CD4-positive, alpha-beta T cell treated with Interleukin-10 for 1 hour (primary cell): Measurements from ENCODE around the gene DUS4L.

ENCODE experiments used
- DNase-seq: peaks from one replicate; pipeline ENCODE4 v3.0.0-alpha.2; 2020

Gene DUS4L

DNA sequence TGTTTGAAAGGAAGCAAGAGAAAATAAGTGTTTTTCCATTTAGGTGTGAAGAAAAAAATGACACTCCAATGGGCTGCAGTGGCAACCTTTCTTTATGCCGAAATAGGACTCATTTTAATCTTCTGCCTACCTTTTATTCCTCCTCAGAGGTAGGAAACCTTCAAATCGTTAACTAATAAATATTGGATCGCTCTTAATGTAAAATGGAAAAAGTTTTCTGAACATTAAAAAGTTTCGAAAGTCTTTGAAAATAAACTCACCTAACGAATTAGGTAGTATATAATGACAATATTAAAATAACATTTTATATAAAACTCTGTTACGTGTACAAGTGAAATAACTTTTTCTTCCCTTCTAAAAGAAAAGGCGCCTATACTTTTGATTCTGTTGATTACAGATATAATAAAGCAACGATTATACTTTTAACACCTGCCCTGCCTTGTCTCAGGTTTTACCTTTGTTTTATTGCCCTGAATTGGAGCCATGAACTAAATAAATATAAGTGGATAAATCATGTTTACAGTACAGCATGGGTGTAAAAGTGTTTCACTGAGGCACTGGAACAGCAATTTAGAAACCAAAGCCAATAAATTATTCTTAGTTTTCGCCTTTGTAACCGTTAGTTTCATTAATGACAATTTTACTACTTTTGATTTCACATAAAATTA lies 17.1 kb downstream of the DUS4L start:
- no peak for DNase-seq

DNA sequence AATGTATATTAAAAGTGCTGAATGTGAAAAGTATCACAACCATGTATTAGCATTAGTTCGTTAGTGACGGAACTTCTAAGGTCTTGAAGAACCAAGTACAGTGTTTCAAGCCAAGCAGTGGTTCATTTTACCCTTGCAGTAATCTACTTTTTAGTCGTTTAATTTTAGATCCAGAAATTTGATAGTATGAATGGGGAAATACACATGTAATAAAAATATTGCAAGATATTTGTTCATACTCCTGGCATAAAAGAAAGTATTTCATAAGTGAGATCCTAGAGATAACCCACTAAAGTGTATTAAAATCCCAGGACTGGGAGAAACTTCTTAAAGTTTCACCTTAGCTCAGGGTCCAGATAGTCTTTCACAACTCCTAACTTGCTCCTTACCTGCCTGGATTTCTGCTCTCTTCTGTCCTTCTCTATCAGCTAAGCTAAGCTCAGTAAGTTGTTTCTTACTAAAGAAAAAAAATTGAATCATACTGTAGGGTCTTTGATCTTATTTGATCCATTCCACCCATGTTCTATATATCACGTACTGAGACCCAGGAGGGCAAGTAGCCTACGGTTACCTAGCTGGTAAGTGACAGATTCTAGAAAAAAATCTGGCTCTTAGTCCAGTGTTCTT lies 17.7 kb downstream of the DUS4L start:
- no peak for DNase-seq

DNA sequence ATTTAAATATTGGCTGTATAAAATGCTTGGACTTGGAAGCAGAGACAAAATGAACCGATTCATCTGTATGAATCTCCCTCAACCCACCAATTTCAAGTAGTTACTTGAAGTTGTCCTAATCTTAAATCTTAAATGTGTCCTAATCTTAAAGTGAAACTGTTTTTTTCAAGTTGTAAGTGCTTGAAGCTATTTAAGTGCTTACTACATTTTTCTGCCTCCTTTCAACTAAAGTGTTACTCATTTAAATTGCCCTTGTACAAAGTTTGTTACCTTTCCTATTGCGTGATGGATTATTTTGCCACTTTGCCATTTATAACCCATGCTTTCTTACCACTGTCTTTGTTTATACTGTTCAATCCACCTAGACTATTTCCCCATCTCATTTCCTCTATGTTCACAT lies 19.1 kb downstream of the DUS4L start:
- DNase-seq, result no peak

DNA sequence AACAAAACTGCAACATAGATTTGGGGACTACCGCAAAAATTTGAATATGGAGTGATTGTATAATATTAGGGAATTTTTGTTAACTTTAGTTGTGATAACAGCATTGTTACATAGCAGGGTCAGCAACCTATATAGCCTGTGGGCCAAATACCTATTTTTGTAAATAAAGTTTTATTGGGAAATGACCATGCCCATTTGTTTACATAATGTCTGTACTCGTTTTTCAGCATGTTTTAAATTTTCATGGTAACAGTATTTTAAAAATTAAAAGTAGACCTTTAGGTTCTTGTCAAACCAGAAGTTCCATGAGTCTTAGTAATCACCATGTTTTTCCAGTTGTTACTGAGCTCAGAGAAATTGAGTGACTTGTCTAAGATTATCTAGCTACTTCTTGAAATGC lies 20.9 kb downstream of the DUS4L start:
- no peak for DNase-seq

DNA sequence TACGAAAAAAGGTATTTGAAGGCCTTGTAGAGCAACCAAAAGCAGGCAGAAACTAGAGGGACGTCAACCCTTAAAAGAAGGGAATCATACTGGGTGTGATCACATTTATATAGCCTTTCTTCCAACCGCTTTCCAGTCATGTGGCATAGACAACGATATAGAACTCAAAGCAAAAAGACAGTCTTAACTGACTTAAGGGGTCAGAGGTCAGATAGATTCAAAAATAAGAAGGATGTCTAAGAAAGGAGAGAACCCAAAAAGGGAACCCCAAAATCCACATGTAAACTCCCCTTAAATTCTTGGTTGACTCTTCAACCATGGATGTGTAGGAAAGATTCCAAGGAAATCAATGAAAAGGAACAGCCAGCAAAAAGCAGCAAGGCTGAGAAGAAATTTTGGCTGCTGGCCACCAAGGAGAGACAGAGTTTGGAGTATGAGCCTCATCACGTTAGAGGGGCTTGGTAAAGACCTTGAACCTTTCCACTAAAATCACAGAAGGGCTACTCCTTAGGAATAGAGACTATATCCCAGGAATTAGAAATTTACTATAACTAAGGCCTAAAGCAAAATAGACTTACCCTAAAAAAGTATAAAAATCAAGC lies 24.9 kb downstream of the DUS4L start:
- no peak for DNase-seq

DNA sequence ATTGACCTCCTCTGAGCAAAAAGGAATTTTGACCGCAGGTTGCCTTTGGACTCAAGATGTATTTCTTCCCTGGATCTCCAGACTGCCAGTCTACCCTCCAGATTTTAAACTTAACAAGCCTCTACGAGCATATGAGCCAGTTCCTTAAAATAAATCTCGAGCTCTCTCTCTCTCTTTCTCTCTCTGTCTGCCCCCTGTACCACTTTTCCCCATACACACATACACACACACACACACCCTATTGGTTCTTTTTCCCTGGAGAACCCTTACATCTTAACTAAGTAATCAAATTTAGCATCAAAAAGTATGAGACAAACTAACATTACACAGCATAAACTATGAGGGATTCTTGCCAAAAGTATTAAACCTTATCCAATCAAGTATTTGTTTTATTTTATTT lies 27.6 kb downstream of the DUS4L start:
- no peak for DNase-seq

DNA sequence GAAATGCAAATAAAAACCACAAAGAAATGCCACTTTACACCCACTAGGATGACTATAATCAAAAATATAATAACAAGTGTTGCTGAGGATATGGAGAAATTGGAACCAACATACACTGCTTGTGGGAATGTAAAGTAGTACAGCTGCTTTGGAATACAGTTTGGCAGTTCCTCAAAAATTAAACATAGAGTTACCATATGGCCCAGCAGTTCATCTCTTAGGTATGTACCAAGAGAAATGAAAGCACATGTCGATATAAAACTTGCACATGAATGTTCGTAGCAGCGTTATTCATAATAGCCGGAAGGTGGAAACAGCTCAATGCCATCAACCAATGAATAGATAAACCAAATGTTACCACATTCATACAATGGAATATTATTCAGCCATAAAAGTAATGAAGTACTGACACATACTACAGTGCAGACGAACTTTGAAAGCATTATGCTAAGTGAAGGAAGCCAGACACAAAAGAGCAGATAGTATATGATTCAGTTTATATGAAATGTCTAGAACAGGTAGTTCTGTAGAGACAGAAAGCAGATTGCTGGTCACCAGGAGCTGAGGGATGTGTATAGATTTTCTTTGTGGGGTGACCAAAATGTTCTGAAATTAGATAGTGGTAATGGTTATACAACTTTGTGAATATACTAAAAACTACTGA lies 28.7 kb downstream of the DUS4L start:
- no peak for DNase-seq

DNA sequence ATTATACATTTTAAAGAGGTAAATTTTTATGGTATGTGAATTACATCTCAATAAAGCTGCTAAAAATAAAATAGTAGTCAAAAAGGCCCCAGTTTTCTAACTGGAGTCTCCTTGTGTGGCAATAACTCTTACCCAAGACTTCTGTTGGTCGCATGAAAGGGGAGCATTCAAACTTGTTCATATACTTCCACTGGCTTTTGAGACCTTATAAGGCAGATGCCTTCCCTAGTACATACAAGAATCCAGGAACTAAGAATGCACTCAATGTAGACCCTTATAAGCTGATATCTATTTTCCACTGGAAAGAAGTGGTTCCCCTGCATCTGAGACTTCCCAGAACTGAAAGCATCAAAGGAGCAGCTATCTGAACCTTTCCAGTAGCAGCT lies 29.2 kb downstream of the DUS4L start:
- DNase-seq, result no peak

DNA sequence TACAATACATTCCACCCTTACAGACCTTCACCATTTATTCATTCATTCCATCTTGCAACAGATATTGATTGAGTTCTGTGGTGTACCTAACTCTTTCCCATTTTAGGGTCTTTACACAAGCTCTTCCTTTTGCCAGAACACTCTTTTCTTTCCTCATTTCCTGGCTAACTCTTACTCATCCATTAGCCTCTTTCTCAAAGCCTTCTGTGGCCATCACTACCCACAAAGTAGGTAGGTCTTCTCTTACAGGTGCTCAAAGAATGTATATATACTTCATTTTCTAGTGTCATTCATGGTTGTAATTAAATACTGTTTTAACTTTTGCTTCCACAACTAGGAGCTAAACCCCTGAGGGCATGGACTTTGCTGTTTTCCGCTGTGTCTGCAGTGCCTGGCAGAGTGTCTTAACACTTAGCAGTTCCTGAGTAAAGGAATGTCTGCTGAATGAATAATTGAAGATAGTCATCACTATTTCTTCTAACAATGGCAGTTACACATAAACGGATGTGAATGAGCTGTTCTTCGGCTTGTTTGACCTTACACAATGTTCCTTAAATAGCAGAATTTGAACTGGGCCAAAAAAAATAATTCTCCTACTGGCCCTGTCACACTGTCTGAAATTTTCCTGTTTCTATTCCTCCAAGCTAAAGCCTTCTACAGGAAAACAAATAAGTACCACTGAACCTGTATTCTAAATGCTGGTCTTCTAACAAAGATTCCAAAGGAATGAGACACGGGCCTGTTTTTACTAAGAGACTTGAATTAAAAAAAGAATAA lies 31.4 kb downstream of the DUS4L start:
- no peak for DNase-seq

DNA sequence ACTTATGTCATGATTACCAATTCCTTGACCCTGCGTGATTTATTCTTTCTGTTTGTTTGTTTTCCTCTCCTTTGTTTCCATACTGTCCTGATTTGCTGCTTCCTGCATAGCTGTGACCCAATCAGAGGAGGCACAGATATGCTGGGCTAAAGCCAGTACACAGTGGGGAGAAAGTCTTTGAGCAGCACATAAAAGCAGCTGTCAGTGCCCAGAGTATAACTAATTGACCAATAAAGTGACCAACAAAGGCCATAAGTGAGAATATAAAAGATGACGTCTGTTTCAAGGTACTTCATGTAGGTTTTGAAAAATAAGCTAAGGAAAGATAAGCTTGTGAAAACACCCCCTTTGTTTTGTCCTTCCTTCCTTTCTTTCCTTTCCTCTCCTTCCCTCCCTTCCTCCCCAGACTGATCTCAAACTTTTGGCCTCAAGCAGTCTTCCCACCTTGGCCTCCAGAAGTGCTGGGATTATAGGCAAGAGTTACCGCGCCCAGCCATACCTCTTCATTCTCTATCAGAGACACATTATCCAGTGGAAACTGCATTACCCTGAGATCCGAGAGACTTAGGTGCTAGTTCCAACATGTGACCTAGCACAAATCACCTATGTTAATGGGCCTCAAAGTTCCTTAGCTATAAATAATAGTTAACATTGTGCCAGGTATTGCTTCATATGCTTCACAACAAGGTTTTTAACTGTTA lies 33.3 kb downstream of the DUS4L start:
- DNase-seq, result no peak

DNA sequence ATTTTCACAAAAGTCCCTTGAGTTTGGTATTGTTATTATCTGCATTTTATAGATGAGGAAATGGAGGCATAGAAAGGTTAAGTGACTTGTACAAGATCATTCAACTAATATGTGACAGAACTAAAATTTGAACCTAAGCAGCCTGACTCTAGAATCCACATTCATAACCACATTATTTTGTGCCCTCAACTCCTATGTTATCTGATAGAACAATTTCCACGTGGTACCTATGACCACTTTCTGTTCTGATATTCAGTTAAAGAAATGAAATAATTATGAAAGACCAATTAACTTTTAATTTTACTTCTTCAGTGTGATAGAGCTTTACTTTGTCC lies 33.8 kb downstream of the DUS4L start:
- no peak for DNase-seq

DNA sequence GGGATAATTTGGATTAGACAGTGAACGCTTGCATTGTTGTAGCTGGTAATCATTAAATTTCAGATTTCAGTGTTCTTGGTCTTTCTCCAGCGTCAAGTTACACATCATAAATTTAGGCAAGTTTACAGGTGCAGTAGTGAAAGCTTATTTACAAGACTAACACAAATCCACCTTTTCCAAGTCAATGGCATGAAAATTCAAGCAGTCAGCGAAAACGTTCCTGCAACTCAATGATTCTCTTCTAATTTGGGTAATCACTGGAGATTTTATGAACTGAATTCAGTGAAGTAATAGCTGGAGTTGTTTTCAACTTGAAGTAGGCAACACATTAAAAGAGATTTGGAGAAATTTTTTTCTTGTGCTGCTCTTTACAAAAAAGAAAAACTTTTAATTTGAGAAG lies 34.2 kb downstream of the DUS4L start:
- DNase-seq, result no peak

DNA sequence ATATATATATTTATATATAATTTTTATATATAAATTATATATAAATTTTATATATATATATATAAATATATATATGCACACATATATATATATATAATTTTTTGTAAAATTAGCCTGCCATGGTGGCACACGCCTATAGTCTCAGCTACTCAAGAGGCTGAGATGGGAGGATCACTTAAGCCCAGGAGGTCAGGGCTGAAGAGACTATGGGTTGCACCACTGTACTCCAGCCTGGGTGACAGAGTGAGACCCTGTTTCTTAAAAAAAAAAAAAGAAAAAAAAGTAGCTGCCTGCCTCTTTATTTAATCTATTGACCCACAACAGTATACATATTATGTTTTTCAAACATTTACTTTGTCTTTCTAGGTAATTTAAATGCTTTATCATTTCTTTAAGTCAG lies 35.5 kb downstream of the DUS4L start:
- DNase-seq, result no peak

DNA sequence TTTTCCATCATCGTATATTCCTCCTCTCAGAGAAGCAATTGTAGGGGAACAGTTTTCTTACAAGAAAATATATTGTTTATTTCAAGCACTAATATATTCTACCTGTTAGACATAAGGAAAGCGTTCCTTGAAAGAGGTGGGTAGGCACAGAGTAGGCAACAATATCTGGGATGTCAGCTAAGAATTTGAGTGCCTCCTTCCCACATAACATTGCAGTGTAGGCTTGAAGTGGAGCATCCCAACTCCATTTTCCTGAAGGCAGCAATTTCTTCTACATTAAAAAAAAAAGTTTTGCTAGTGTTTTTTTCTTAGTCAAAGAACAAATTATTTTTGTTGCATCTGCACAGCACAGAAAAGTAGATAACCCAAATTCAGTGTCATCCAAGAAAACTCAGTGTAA lies 37.0 kb downstream of the DUS4L start:
- DNase-seq, result no peak

DNA sequence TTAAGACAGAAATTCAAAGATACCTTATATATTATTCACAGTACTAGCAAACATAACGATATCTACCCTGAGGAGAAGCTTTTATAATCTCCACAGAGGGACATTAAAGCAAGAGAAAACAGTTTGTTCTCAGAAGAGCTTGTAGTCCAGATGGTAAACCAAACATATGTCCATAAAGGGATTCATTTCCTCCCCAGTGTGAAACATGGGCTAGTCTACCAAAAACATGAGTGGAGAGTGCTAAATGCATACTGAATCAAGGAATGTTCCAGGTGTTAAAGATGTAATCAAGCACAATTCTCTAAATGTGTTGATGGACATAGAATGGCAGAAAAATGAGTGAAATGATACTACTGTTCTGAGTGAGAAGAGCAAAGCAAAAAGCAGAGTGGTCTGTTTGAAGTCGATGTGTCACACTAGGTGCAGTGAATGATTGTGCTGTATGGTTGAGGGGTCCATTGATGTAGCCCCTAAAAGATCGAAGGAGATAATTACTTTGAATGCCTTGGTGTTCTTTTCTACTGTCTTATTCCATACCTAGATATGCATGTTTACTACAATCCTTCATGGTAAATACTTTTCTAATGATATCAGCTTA lies 41.5 kb downstream of the DUS4L start:
- DNase-seq, result no peak

DNA sequence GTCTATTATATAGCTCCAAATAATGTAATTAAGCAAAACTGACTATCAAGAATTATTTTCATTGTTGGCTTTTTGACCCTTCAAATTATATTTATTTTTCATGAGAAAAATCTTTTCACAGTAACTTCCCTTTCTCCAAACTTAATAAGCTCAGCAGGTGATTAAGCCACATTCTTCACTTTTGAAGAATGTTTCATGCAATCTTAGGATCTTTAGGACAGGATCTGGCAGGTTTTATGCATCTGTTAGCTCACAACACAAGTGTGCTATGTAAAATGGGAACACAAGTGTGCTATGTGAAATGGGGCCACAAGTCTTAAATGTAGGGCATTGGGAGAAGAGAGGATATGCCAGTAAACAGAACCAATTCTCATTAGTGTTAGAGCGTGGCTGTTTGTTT lies 42.5 kb downstream of the DUS4L start:
- DNase-seq, result no peak

DNA sequence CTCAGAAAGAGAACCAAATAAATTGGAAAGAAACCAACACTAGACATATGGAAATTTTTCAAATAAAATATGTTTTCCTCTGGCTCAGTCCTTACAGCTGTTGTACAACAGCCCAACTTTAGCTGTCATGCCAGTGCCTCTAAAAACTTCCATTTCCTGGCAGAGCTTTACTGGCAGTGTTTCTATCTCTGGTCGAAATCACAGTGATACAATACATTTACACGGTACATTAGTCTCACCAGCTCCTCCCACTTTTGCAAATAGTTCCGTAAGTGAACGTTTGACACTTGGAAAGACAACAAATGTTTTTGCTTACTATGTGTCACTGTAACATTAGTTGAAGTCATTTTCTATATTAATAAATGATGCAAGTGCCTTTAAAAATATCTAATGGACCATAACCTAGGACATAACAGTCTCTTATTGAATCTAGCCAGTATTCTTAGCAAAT lies 46.1 kb downstream of the DUS4L start:
- no peak for DNase-seq

DNA sequence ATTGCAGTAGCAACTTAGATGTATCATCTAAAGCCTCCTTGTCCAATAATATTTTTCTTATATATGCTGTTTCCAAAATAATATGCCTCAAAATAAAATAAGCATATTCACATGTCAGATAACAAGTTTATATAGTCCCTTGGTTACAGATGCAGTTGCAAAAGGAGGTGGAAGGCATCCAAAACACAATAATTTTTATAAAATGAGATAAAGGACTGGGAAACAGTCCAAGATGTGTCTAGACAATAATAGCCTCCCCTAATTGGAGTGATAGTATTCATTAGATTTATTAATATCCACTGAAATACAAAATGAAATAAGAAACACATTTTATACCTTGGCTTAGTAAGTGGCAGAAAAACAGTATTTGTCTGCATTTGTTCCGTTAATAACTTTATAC lies 46.6 kb downstream of the DUS4L start:
- DNase-seq, result no peak

DNA sequence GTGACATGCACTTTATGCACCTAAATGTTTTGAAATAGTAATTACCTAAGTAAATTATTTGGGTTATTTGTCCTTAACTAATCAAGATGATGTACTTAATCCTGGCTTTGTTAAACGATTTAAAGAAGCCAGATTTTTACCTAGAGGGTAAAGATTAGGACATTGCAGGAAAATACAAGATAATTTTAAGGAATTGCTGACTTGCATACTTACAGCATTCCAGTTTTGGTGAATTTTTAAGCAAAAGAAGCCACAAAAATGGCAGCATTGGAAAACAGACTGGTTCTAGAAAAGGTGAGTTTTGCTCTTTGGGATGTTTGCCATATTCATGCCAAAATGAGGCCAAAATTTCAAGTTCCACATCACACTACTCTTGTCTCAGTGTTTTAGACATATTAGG lies 49.7 kb downstream of the DUS4L start:
- DNase-seq, result no peak

DNA sequence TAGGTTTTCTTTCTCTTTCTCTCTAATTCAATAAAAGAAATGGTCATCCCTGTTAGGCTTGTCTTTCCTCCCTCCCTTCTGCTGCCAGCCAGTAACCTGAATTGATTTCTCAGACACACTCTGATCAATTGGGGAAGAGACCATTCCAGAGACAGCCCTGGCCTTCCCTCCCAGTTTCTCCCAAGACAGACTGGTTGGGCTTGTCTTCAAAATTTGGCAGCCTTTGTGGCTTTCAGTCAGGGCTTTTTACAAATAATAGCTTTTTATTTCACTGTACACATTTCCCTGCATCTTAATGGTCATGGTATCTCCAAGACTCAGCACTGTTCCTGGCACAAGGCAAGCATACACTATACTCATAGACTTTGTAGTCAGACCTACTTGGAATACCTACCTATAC lies 50.2 kb downstream of the DUS4L start:
- DNase-seq, result no peak

DNA sequence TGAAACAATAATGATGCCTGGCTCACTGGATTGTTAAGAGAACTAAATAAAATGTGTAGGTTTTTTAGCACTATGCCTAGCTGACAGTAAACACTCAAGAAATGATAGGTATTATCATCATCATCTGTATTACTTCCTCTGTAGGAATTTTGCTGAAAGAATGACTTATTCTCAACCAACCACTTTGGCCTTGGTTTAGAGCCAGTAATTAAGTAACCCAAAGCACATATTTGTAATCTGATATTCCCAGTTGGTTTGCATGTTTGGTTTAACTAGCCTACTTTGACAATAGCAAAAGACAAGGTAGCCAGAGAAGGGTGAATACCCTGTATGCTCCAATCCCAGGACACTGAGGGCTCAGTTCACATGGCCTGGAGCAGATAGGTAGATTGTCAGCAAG lies 50.7 kb downstream of the DUS4L start:
- no peak for DNase-seq

DNA sequence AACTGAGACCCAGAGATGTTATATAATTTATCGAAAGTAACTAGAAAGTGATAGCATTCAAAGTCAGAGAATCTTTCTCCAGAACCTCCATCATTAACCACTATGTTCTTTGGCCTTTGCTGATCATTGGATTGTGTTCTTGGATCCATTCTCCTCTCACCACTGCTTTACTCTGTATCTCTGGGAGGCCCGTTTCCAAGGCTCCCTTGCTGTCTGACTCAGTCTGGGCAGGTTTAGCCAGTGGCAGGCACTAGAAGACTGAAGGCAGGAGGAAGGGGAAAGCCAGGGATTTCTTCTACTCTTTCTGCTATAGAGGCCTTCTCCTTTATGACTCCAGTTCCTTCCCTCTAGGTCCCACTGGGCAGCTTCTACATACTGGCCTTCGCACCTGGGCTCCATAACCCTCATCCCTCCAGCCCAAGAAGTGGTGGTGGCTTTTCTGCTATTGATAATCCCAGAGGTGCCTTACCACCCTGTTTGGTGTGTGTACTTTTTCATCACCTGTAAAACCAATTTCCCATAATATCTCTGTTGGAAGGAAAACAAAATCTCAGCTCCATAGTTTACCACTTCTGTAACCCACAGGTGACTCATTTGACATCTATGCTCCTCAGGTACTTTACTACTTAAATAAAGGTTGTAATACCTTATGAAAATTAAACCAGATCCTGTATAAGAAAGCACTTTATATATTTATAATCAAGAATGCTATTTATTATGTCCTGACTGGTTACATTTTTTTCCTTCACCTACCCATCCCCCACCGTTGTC lies 52.3 kb downstream of the DUS4L start:
- DNase-seq, result no peak
